H9 (cell line): ENCODE measurements around the gene ABLIM3. TPM values are rescaled to one million over a fixed set of nuclear protein-coding genes. Genes with fewer than 3 reads are reported as not detected.

Source experiments
- DNase-seq: peaks from one replicate; pipeline ENCODE4 v3.0.0-alpha.2; 2017
- H2AFZ ChIP-seq: one replicate; pipeline ENCODE4 v1.6.1; 2013; ENCODE audit warnings: mild to moderate bottlenecking, low read length, control low read depth, moderate library complexity
- H2AK5ac ChIP-seq: 2 replicates; pipeline ENCODE4 v1.6.1; 2013; ENCODE audit warnings: low read length, control low read depth, mixed read lengths; ENCODE audit not compliant: insufficient read length
- H2BK120ac ChIP-seq: one replicate; pipeline ENCODE4 v1.6.1; 2013; ENCODE audit warnings: low read depth, mild to moderate bottlenecking, low read length, control low read depth, inconsistent platforms; ENCODE audit not compliant: poor library complexity, severe bottlenecking
- H2BK12ac ChIP-seq: 2 replicates; pipeline ENCODE4 v1.6.1; 2013; ENCODE audit warnings: low read length, control low read depth, mixed read lengths, low read depth; ENCODE audit not compliant: insufficient read length
- H2BK15ac ChIP-seq: 2 replicates; pipeline ENCODE4 v1.6.1; 2013; ENCODE audit warnings: low read depth, low read length, control low read depth
- H2BK20ac ChIP-seq: one replicate; pipeline ENCODE4 v1.6.1; 2013; ENCODE audit warnings: low read depth, mild to moderate bottlenecking, low read length, control low read depth, inconsistent platforms; ENCODE audit not compliant: poor library complexity, severe bottlenecking
- H2BK5ac ChIP-seq: 2 replicates; pipeline ENCODE4 v1.6.1; 2013; ENCODE audit warnings: low read length, control low read depth, mixed read lengths; ENCODE audit not compliant: insufficient read length
- H3K14ac ChIP-seq: 2 replicates; pipeline ENCODE4 v1.6.1; 2013; ENCODE audit warnings: low read length, control low read depth; ENCODE audit not compliant: insufficient read depth
- H3K18ac ChIP-seq: 2 replicates; pipeline ENCODE4 v1.6.1; 2013; ENCODE audit warnings: low read depth, mild to moderate bottlenecking, mixed read lengths, low read length, control low read depth; ENCODE audit not compliant: insufficient read length
- H3K23ac ChIP-seq: 2 replicates; pipeline ENCODE4 v1.6.1; 2013; ENCODE audit warnings: low read length, control low read depth, mixed read lengths, low read depth; ENCODE audit not compliant: insufficient read length
- H3K23me2 ChIP-seq: 2 replicates; pipeline ENCODE4 v1.6.1; 2013; ENCODE audit warnings: low read depth, mild to moderate bottlenecking, mixed read lengths, low read length, control low read depth; ENCODE audit not compliant: insufficient read length, poor library complexity, severe bottlenecking
- H3K27ac ChIP-seq: 2 replicates; pipeline ENCODE4 v1.5.1; 2013; ENCODE audit warnings: low read length, control low read depth, mixed read lengths, low read depth; ENCODE audit not compliant: insufficient read length
- H3K27me3 ChIP-seq: 2 replicates; pipeline ENCODE4 v1.6.1; 2013; ENCODE audit warnings: low read length, control low read depth, inconsistent platforms; ENCODE audit not compliant: insufficient read depth
- H3K4ac ChIP-seq: 2 replicates; pipeline ENCODE4 v1.6.1; 2013; ENCODE audit warnings: low read depth, mild to moderate bottlenecking, control low read depth, inconsistent platforms, low read length, moderate library complexity
- H3K4me1 ChIP-seq: 2 replicates; pipeline ENCODE4 v1.6.1; 2013; ENCODE audit warnings: low read length, control low read depth, inconsistent platforms; ENCODE audit not compliant: insufficient read depth
- H3K4me2 ChIP-seq: 2 replicates; pipeline ENCODE4 v1.6.1; 2013; ENCODE audit warnings: low read length, control low read depth, mixed read lengths; ENCODE audit not compliant: insufficient read length, insufficient read depth
- H3K56ac ChIP-seq: 2 replicates; pipeline ENCODE4 v1.6.1; 2013; ENCODE audit warnings: low read depth, mild to moderate bottlenecking, mixed read lengths, low read length, control low read depth; ENCODE audit not compliant: insufficient read length
- H3K79me1 ChIP-seq: 2 replicates; pipeline ENCODE4 v1.6.1; 2013; ENCODE audit warnings: low read depth, mild to moderate bottlenecking, moderate library complexity, low read length, control low read depth, inconsistent platforms; ENCODE audit not compliant: insufficient read depth, poor library complexity, severe bottlenecking
- H3K79me2 ChIP-seq: 2 replicates; pipeline ENCODE4 v1.6.1; 2013; ENCODE audit warnings: low read length, control low read depth, inconsistent platforms; ENCODE audit not compliant: insufficient read depth
- H3K9ac ChIP-seq: 2 replicates; pipeline ENCODE4 v1.6.1; 2013; ENCODE audit warnings: low read length, control low read depth, mixed read lengths; ENCODE audit not compliant: insufficient read length; ENCODE audit errors: extremely low read depth
- H3K9me3 ChIP-seq: one replicate; pipeline ENCODE4 v1.6.1; 2013; ENCODE audit warnings: low read depth, low read length, inconsistent platforms; ENCODE audit not compliant: control insufficient read depth
- H3T11ph ChIP-seq: one replicate; pipeline ENCODE4 v1.6.1; 2013; ENCODE audit warnings: mild to moderate bottlenecking, low read length, control low read depth, inconsistent platforms
- H4K20me1 ChIP-seq: one replicate; pipeline ENCODE4 v1.6.1; 2013; ENCODE audit not compliant: control insufficient read depth, insufficient read length, insufficient read depth
- H4K5ac ChIP-seq: 2 replicates; pipeline ENCODE4 v1.6.1; 2013; ENCODE audit warnings: low read depth, mild to moderate bottlenecking, mixed read lengths, low read length, control low read depth; ENCODE audit not compliant: insufficient read length
- H4K8ac ChIP-seq: replicated peaks from 2 replicates; pipeline ENCODE4 v1.6.1; 2013; ENCODE audit warnings: low read length, control low read depth, mixed read lengths, low read depth; ENCODE audit not compliant: insufficient read length
- H4K91ac ChIP-seq: 2 replicates; pipeline ENCODE4 v1.6.1; 2013; ENCODE audit warnings: low read depth, mild to moderate bottlenecking, moderate library complexity, mixed read lengths, low read length, control low read depth; ENCODE audit not compliant: insufficient read length
- H3K27ac Mint-ChIP-seq, 3 experiments: 2 replicates in 2 of 3; 3 replicates in 1 of 3; pipeline ENCODE4 v1.8.0; 2020 to 2021; ENCODE audit warnings: mixed read lengths in 3 of 3, mild to moderate bottlenecking in 1 of 3, moderate library complexity in 1 of 3
- H3K27me3 Mint-ChIP-seq: 2 replicates; pipeline ENCODE4 v1.8.0; 2021; ENCODE audit warnings: low read depth, mild to moderate bottlenecking, moderate library complexity, mixed read lengths
- H3K36me3 Mint-ChIP-seq, 3 experiments: 2 replicates in 2 of 3; 3 replicates in 1 of 3; pipeline ENCODE4 v1.8.0; 2020 to 2021; ENCODE audit warnings: low read depth in 3 of 3, mixed read lengths in 3 of 3; ENCODE audit not compliant: insufficient read depth in 1 of 3
- H3K4me1 Mint-ChIP-seq, 2 experiments: 2 replicates each; pipeline ENCODE4 v1.8.0; 2020; ENCODE audit warnings: mixed read lengths in 2 of 2
- H3K4me3 Mint-ChIP-seq, 2 experiments: 2 replicates in 1 of 2; 3 replicates in 1 of 2; pipeline ENCODE4 v1.8.0; 2020 to 2021; ENCODE audit warnings: mild to moderate bottlenecking in 2 of 2, mixed read lengths in 2 of 2, moderate library complexity in 1 of 2
- H3K9me3 Mint-ChIP-seq, 2 experiments: 2 replicates in 1 of 2; 3 replicates in 1 of 2; pipeline ENCODE4 v1.8.0; 2020; ENCODE audit warnings: mild to moderate bottlenecking in 2 of 2, mixed read lengths in 2 of 2, moderate library complexity in 1 of 2
- CTCF ChIP-seq: fragments of 200-600 bp; sonication (generic); conservative IDR thresholded peaks from 3 replicates; pipeline ENCODE4 v1.8.0; 2021; ENCODE audit warnings: antibody characterized with exemption, mild to moderate bottlenecking
- WGBS: extraction: QIAGEN DNeasy Blood & Tissue Kit; methylation state at CpG from one replicate; pipeline ENCODE4 v1.1.7; 2013; ENCODE audit warnings: missing lambda C conversion rate, low lambda C conversion rate, mixed read lengths; ENCODE audit not compliant: insufficient read length; ENCODE audit errors: extremely low coverage; 5-methylcytosine and 5-hydroxymethylcytosine counted together
- total RNA-seq: library from RNA; stranded (reverse); gene quantifications from 2 replicates; pipeline ENCODE4 v1.2.1, GENCODE V29; 2021

Gene ABLIM3
- total RNA-seq, 1 experiment from 2014 or later, result 0.20 TPM

- no peak overlapping the region for H3K18ac ChIP-seq
- no peak overlapping the region for H3K9ac ChIP-seq
- no peak overlapping the region for H2AK5ac ChIP-seq
- no peak overlapping the region for H3K4me3 Mint-ChIP-seq
- no peaks in the 10 kb centered on the region for H3K27me3 Mint-ChIP-seq
- H3K79me1 ChIP-seq, result no peaks in the 10 kb centered on the region
- WGBS, result no CpG with 5 or more reads among the region's 3 CpGs
- H3K27ac Mint-ChIP-seq, result no peak overlapping the region
- H3K4ac ChIP-seq, result no peak overlapping the region
- no peak overlapping the region for H3K27ac ChIP-seq
- H4K5ac ChIP-seq, result no peak overlapping the region
- no peak for TF ChIP-seq CTCF
- H3K4me1 ChIP-seq, result no peaks in the 10 kb centered on the region
- no peak overlapping the region for H4K8ac ChIP-seq
- no peak overlapping the region for H4K91ac ChIP-seq
- no peak overlapping the region for H2BK15ac ChIP-seq
- no peaks in the 10 kb centered on the region for H4K20me1 ChIP-seq
- no peak overlapping the region for H3K14ac ChIP-seq
- H3K56ac ChIP-seq, result no peak overlapping the region
- H2BK20ac ChIP-seq, result no peak overlapping the region
- H2BK12ac ChIP-seq, result no peak overlapping the region
- no peaks in the 10 kb centered on the region for H3K27me3 ChIP-seq
- DNase-seq, result no peak
- H2BK5ac ChIP-seq, result no peak overlapping the region
- no peaks in the 10 kb centered on the region for H3K36me3 Mint-ChIP-seq
- no peaks in the 10 kb centered on the region for H3K9me3 Mint-ChIP-seq
- no peak overlapping the region for H3K4me2 ChIP-seq
- H3K79me2 ChIP-seq, result no peaks in the 10 kb centered on the region
- H3K9me3 ChIP-seq, result no peaks in the 10 kb centered on the region
- H3K23me2 ChIP-seq, result no peaks in the 10 kb centered on the region
- H3K4me1 Mint-ChIP-seq, result no peaks in the 10 kb centered on the region
- H2AFZ ChIP-seq, result no peak overlapping the region
- no peak overlapping the region for H3K23ac ChIP-seq
- H2BK120ac ChIP-seq, result no peak overlapping the region
- H3T11ph ChIP-seq, result no peak overlapping the region
These were observed 19.0 kb downstream of the ABLIM3 start for GRCh38 chr5:149160291-149160787.
